ENCODE data around the gene BCAR1. TPM values are rescaled to one million over a fixed set of nuclear protein-coding genes. Genes with fewer than 3 reads are reported as not detected.
"Not testable (repeated sequence)": the region's sequence is repeated elsewhere in the genome, so short reads cannot be mapped to it uniquely, and the experiment has no call there.

BCAR1 gene
- total RNA-seq, 4 donors from 2014 or later = 30.1 to 98.0 (median 38.0) TPM

GRCh38 chr16:75280331-75280804, 28.9 kb upstream of the BCAR1 start:
- no peak for TF ChIP-seq CTCF (IDR thresholded peaks at IDR 0.05)
- ATAC-seq (ENCODE audit: low FRiP score) = no peak
- DNase-seq (ENCODE audit: low spot score) = no peak

- DNase-seq (ENCODE audit: low spot score) = no peak
- no peak for ATAC-seq (ENCODE audit: low FRiP score)
- no peak for TF ChIP-seq CTCF (IDR thresholded peaks at IDR 0.05)
Measured at GRCh38 chr16:75279305-75279704, 27.9 kb upstream of the BCAR1 start.

GRCh38 chr16:75273054-75273925, 21.9 kb upstream of the BCAR1 start:
- TF ChIP-seq CTCF (IDR thresholded peaks at IDR 0.05) = no peak
- ATAC-seq (ENCODE audit: low FRiP score) = no peak
- no peak for DNase-seq (ENCODE audit: low spot score)

- not testable (repeated sequence) for ATAC-seq (ENCODE audit: low FRiP score); DNase-seq (ENCODE audit: low spot score)
Measured at GRCh38 chr16:75272629-75273028, 21.2 kb upstream of the BCAR1 start.

- ATAC-seq (ENCODE audit: low FRiP score) = no peak
- TF ChIP-seq CTCF (IDR thresholded peaks at IDR 0.05) = no peak
- no peak for DNase-seq (ENCODE audit: low spot score)
Measured at GRCh38 chr16:75272097-75272551, 20.7 kb upstream of the BCAR1 start.

GRCh38 chr16:75271441-75272096, 20.1 kb upstream of the BCAR1 start:
- DNase-seq (ENCODE audit: low spot score) (no peak), ATAC-seq (ENCODE audit: low FRiP score) (no peak)
- TF ChIP-seq CTCF (IDR thresholded peaks at IDR 0.05) = no peak

GRCh38 chr16:75269358-75269757, 17.9 kb upstream of the BCAR1 start:
- DNase-seq (ENCODE audit: low spot score); ATAC-seq (ENCODE audit: low FRiP score): not testable (repeated sequence)

All from omental fat pad (tissue), 4 donors.